Lung (tissue), 12 donors: ENCODE results near the gene SPAG17. TPM values are rescaled to one million over a fixed set of nuclear protein-coding genes. Genes with fewer than 3 reads are reported as not detected.

Experiments
- ATAC-seq: fragments of 200-7000 bp; cut with Tn5 transposase; one replicate; pipeline ENCODE4 v1.9.1; 2020; ENCODE audit warnings: moderate number of reproducible peaks; ENCODE audit not compliant: insufficient read depth, low FRiP score
- DNase-seq, 3 donors: peaks; one replicate each; pipeline ENCODE4 v3.0.0-alpha.2; 2013 to 2017
- H3K27ac ChIP-seq, 2 donors: one replicate each; pipeline ENCODE4 v1.5.1; 2013; ENCODE audit warnings: mild to moderate bottlenecking in 2 of 2, moderate library complexity in 2 of 2, control low read depth in 1 of 2, inconsistent platforms in 1 of 2, low read depth in 1 of 2, low read length in 1 of 2
- H3K27me3 ChIP-seq, 3 donors: one replicate each; pipeline ENCODE4 v1.5.1; 2013; ENCODE audit warnings: low read length in 2 of 3; ENCODE audit not compliant: control insufficient read depth in 3 of 3, insufficient read depth in 3 of 3
- H3K36me3 ChIP-seq, 4 donors: one replicate each; pipeline ENCODE4 v1.5.1; 2013; ENCODE audit warnings: low read length in 4 of 4, mild to moderate bottlenecking in 1 of 4, moderate library complexity in 1 of 4; ENCODE audit not compliant: control insufficient read depth in 4 of 4, insufficient read depth in 4 of 4
- H3K4me1 ChIP-seq, 5 donors: one replicate each; pipeline ENCODE4 v1.5.1; 2013; ENCODE audit warnings: low read length in 5 of 5, mild to moderate bottlenecking in 2 of 5, moderate library complexity in 1 of 5; ENCODE audit not compliant: control insufficient read depth in 5 of 5, insufficient read depth in 5 of 5
- H3K4me3 ChIP-seq: one replicate; pipeline ENCODE4 v1.5.1; 2013; ENCODE audit warnings: mild to moderate bottlenecking, control low read depth, moderate library complexity
- H3K9ac ChIP-seq, 2 donors: one replicate each; pipeline ENCODE4 v1.5.1; 2013; ENCODE audit warnings: low read length in 2 of 2, control low read depth in 1 of 2; ENCODE audit not compliant: insufficient read depth in 1 of 2
- H3K9me3 ChIP-seq, 4 donors: one replicate each; pipeline ENCODE4 v1.5.1; 2013; ENCODE audit warnings: low read length in 3 of 4, mild to moderate bottlenecking in 1 of 4, moderate library complexity in 1 of 4; ENCODE audit not compliant: control insufficient read depth in 4 of 4, insufficient read depth in 3 of 4
- CTCF ChIP-seq: IDR thresholded peaks from 2 replicates; pipeline ENCODE4 v1.5.1; 2012; ENCODE audit warnings: mild to moderate bottlenecking; ENCODE audit errors: control extremely low read depth, extremely low read depth
- WGBS, 2 donors: extraction: QIAGEN DNeasy Blood & Tissue Kit; methylation state at CpG; one replicate each; pipeline ENCODE4 v1.1.7; 2013; 5-methylcytosine and 5-hydroxymethylcytosine counted together
- polyA plus RNA-seq, 2 donors: library from polyadenylated mRNA; stranded (reverse); fragments of 200-250 nt; gene quantifications; one replicate each; pipeline ENCODE4 v1.2.1, GENCODE V29; 2013
- total RNA-seq, 2 donors: library from RNA; depleted of rRNA in 1 of 2; stranded (reverse); fragments of >200 nt in 1 of 2; gene quantifications; one replicate each; pipeline ENCODE4 v1.2.1, GENCODE V29; 2014 to 2021
- donor health status: control.
- donor health status: control.
- donor health status: Bipolar disorder and iron deficiency.
- donor health status: healthy.
- donor health status: DM: yes; HTN: yes; CAD: no.

Gene SPAG17
- total and polyA plus RNA-seq, 4 donors, result 3.3 to 40.0 (median 12.4) TPM

- 85 to 96% methylated on average over 3 of the region's 3 CpGs for WGBS, 2 donors
- TF ChIP-seq CTCF, result no peak
Observed at GRCh38 chr1:118102445-118102844, 82.6 kb downstream of the SPAG17 start.

GRCh38 chr1:118101999-118102398 lies 83.0 kb downstream of the SPAG17 start:
- H3K27ac ChIP-seq, result no peak overlapping the region
- H3K36me3 ChIP-seq, result no peaks in the 10 kb centered on the region
- H3K9ac ChIP-seq, result no peak overlapping the region
- 90 to 96% methylated on average over 1 of the region's 1 CpG for WGBS, 2 donors
- no peak for TF ChIP-seq CTCF
- H3K4me3 ChIP-seq, result no peak overlapping the region
- H3K9me3 ChIP-seq, result no peaks in the 10 kb centered on the region
- ATAC-seq, result no peak
- no peaks in the 10 kb centered on the region for H3K4me1 ChIP-seq
- DNase-seq, result no peak
- H3K27me3 ChIP-seq, result no peaks in the 10 kb centered on the region

More at GRCh38 chr1:118102445-118102844, 82.6 kb downstream of the SPAG17 start:
- Histone ChIP-seq H3K36me3 (no peaks in the 10 kb centered on the region), H3K9me3 (no peaks in the 10 kb centered on the region), H3K4me3 (no peak overlapping the region), H3K4me1 (no peaks in the 10 kb centered on the region), H3K9ac (no peak overlapping the region), H3K27me3 (no peaks in the 10 kb centered on the region), H3K27ac (no peak overlapping the region)
- DNase-seq (no peak), ATAC-seq (no peak)

GRCh38 chr1:118101515-118101844 lies 83.5 kb downstream of the SPAG17 start:
- no peak for TF ChIP-seq CTCF
- Histone ChIP-seq H3K9ac (no peak overlapping the region), H3K27ac (no peak overlapping the region), H3K9me3 (no peaks in the 10 kb centered on the region), H3K27me3 (no peaks in the 10 kb centered on the region), H3K4me3 (no peak overlapping the region), H3K36me3 (no peaks in the 10 kb centered on the region), H3K4me1 (no peaks in the 10 kb centered on the region)
- ATAC-seq (no peak), DNase-seq (no peak)
- 88 to 89% methylated on average over 9 of the region's 9 CpGs for WGBS, 2 donors

GRCh38 chr1:118100686-118101514 lies 84.1 kb downstream of the SPAG17 start:
- Histone ChIP-seq H3K36me3 (no peaks in the 10 kb centered on the region), H3K27me3 (no peaks in the 10 kb centered on the region), H3K9me3 (no peaks in the 10 kb centered on the region), H3K9ac (no peak overlapping the region), H3K27ac (no peak overlapping the region), H3K4me3 (no peak overlapping the region), H3K4me1 (no peaks in the 10 kb centered on the region)
- no peak for TF ChIP-seq CTCF
- DNase-seq (no peak), ATAC-seq (no peak)
